AG04449 (cell line): ENCODE data around the gene RUVBL2.

Experiments
- CTCF ChIA-PET: fragments of 350-600 bp; formaldehyde crosslinking; extraction: SDS; loops from one replicate; lab custom pipeline; 2021; ENCODE audit warnings: antibody characterized with exemption; lab: Yijun Ruan, JAX
- POLR2A ChIA-PET: fragments of 400-600, 350-600 bp; formaldehyde crosslinking; extraction: SDS; loops from one replicate; lab custom pipeline; 2020; ENCODE audit warnings: antibody characterized with exemption, inconsistent platforms; lab: Yijun Ruan, JAX
- DNase-seq: peaks from one replicate; pipeline ENCODE4 v3.0.0-alpha.2; 2010; ENCODE audit warnings: low read depth, low spot score
- H3K4me3 ChIP-seq: 2 replicates; pipeline ENCODE4 v1.5.1; 2011; ENCODE audit warnings: low read depth, mild to moderate bottlenecking, control low read depth, low read length
- TF ChIP-seq, protein P1 (sequence below): IDR thresholded peaks from one replicate; pipeline ENCODE4 v1.5.1; 2011; ENCODE audit warnings: mild to moderate bottlenecking, moderate library complexity, low read length, control low read depth, inconsistent platforms; ENCODE audit not compliant: insufficient read depth; ENCODE audit errors: missing control alignments

The RUVBL2 gene

DNA sequence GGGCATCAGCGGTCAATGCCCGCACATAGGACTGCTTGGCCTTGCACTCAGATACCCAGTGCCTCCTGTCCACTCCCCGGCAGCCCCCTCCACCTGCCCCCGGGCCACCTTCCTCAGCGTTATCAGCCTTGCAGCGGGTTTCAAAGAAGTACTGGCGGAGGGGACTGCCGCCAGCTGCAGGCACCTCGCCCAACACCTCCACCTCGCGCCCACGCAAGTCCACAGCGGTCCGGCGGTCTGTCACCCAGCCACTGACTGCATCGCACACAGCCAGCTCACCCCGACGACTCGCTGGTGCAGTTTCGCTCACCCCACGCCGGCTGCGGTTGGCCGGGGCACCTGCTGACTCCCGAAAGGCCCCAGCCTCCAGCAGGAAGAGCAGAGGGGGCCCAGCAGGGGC is 67.8 kb downstream of the RUVBL2 start:
- DNase-seq, result no peak
- TF ChIP-seq, protein P1, sequence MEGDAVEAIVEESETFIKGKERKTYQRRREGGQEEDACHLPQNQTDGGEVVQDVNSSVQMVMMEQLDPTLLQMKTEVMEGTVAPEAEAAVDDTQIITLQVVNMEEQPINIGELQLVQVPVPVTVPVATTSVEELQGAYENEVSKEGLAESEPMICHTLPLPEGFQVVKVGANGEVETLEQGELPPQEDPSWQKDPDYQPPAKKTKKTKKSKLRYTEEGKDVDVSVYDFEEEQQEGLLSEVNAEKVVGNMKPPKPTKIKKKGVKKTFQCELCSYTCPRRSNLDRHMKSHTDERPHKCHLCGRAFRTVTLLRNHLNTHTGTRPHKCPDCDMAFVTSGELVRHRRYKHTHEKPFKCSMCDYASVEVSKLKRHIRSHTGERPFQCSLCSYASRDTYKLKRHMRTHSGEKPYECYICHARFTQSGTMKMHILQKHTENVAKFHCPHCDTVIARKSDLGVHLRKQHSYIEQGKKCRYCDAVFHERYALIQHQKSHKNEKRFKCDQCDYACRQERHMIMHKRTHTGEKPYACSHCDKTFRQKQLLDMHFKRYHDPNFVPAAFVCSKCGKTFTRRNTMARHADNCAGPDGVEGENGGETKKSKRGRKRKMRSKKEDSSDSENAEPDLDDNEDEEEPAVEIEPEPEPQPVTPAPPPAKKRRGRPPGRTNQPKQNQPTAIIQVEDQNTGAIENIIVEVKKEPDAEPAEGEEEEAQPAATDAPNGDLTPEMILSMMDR, result no peak
- H3K4me3 ChIP-seq, result no peak overlapping the region
- POLR2A ChIA-PET, result no interaction called here
- CTCF ChIA-PET, result interaction anchor here (1.8 to 5.0 kb wide), 4 partner anchors 9 to 68 kb away, joined by 8 to 46 read pairs (median 14); partner anchors contain the start of genes GYS1 and RUVBL2

DNA sequence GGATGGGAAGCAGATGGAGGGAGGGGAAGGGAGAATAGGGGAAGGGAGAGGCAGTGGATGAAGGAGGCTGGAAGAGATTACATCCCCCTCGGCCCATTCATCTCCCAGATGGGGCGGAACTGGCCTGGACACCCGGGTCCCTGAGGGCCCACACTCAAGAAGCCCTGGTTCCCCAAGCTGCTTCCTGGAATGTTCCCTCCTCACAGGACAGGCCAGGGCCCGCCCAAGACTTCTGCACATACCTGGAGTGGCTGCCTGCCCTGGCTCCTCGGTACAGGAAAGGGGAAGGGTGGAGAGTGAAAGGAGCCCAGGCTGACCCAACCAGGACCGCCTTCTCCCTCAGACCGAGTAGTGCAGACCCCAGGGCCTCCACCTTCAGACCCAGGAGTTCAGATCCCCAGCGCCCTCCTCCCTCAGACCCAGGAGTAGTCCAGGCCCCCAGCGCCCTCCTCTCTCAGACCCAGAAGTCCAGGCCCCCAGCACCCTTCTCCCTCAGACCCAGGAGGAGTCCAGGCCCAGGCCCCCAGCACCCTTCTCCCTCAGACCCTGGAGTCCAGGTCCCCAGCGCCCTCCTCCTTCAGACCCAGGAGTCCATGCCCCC is 70.4 kb downstream of the RUVBL2 start:
- TF ChIP-seq, protein P1, result no peak
- DNase-seq, result no peak
- POLR2A ChIA-PET, result no interaction called here
- H3K4me3 ChIP-seq, result peak overlapping the region; percentile 43
- CTCF ChIA-PET, result interaction anchor here (0.7 kb wide), 1 partner anchor 70 kb away, joined by 3 read pairs; the partner anchor contains the start of gene RUVBL2

DNA sequence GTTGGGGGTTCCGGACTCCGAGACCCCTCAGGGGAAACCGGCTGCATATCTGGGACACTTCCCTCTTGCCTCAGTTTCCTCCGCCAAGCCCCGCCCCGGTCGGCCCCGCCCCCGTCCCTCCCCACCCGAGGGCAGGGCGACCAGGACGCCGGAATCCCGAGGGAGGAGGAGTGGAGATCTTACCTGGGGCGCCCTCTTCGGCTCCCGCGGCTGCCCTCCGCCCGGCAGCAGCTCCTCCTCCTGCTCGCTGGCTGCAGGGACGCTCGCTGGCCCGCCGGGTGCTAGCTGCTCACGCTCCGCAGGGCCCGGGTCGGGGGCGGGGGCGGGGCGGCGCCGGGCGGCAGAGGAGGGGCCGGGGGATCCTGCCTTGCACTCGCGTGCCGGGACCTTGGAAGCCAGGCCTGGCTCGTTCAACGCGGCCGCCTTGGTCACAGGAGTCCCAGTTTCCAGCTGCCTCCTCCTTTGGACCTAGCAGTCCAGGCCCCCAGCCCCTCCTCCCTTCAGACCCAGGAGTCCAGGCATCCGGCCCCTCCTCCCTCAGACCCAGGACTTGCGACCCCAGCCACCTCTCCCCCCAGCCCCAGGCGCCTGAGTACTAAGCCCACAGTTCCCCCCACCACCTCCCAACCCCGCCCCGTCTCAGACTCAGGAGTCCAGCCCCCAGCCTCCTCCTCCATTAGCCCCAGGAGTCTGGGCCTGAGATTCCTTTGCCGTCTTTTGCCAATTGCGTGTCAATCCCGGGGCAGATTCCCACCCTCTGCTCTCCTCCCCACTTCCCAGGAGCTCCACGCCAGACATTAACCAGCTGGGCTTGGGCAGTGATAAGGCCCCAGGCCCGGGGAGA is 71.3 kb downstream of the RUVBL2 start, which contains the start of gene NTF4:
Gene NTF4 (minus strand): TSS at position 51 of the 844 bp plus-strand sequence. CDS start 2,821 bp downstream, outside the sequence.
- DNase-seq, result no peak
- TF ChIP-seq, protein P1, result no peak
- POLR2A ChIA-PET, result interaction anchor here (1.4 kb wide), 1 partner anchor 9 kb away, joined by 5 read pairs; no protein-coding TSS in a partner anchor
- peak within 1 kb of the TSS; percentile 43 for H3K4me3 ChIP-seq
- CTCF ChIA-PET, result interaction anchor here (1.2 to 1.6 kb wide), 3 partner anchors 9 to 66 kb away, joined by 3 to 9 read pairs (median 7); no protein-coding TSS in a partner anchor
